ENCODE data around the gene VPS26A.

DNA sequence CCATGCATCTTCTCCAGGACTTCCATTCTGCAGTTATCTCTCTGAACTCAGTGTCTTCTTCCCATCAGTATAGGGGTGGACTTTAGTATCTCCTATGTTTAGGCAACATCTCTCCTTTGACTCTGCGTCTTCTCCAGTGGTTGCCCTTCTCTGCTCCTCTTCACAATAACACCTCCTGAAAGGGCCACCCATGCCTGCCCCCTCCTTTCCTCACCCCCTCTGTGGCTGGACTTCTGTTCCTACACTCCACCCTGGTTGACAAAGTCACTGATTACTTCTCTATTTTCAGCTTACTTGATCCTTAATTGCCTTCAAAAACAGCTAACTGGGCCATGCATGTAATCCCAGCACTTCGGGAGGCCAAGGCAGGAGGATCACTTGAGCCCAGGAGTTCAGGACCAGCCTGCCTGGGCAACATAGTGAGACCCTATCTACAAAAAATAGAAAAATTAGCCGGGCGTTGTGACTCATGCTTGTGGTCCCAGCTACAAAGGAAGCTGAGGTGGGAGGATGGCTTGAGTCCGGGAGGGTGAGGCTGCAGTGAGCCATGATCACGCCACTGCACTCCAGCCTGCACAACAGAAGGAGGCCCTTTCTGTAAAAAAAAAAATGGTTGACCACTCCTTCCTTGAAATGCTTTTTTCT lies 22.4 kb upstream of the VPS26A start:
- TF ChIP-seq, protein P1, sequence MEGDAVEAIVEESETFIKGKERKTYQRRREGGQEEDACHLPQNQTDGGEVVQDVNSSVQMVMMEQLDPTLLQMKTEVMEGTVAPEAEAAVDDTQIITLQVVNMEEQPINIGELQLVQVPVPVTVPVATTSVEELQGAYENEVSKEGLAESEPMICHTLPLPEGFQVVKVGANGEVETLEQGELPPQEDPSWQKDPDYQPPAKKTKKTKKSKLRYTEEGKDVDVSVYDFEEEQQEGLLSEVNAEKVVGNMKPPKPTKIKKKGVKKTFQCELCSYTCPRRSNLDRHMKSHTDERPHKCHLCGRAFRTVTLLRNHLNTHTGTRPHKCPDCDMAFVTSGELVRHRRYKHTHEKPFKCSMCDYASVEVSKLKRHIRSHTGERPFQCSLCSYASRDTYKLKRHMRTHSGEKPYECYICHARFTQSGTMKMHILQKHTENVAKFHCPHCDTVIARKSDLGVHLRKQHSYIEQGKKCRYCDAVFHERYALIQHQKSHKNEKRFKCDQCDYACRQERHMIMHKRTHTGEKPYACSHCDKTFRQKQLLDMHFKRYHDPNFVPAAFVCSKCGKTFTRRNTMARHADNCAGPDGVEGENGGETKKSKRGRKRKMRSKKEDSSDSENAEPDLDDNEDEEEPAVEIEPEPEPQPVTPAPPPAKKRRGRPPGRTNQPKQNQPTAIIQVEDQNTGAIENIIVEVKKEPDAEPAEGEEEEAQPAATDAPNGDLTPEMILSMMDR (IDR thresholded peaks at IDR 0.05): no peak
- no peak for TF ChIP-seq POLR2A (IDR thresholded peaks at IDR 0.05)
